Activated gamma-delta T cell treated with Interleukin-2 at 50 U/mL for 16 hours (primary cell): ENCODE results near the gene FIZ1.

Source experiments
- DNase-seq: peaks from one replicate; pipeline ENCODE4 v3.0.0-alpha.2; 2020

FIZ1 gene

GRCh38 chr19:55635334-55635717 lies 36.0 kb upstream of the FIZ1 start:
- no peak for DNase-seq

GRCh38 chr19:55633861-55634260 lies 34.5 kb upstream of the FIZ1 start:
- no peak for DNase-seq

GRCh38 chr19:55632463-55632834 lies 33.1 kb upstream of the FIZ1 start:
- peak; percentile 95 for DNase-seq

- DNase-seq = peak; percentile 50
Observed at GRCh38 chr19:55626350-55626749, 27.0 kb upstream of the FIZ1 start.

GRCh38 chr19:55625004-55625326 lies 25.6 kb upstream of the FIZ1 start:
- no peak for DNase-seq

GRCh38 chr19:55624109-55625003 lies 25.0 kb upstream of the FIZ1 start, which contains the start of gene ZNF784:
Gene ZNF784, minus strand, starts transcription at chr19:55624566. Its CDS starts 5 bp downstream, at chr19:55624561.
- DNase-seq = peak; percentile 93

GRCh38 chr19:55623561-55623960 lies 24.2 kb upstream of the FIZ1 start:
- no peak for DNase-seq

GRCh38 chr19:55623130-55623529 lies 23.8 kb upstream of the FIZ1 start:
- no peak for DNase-seq

GRCh38 chr19:55622242-55622969 lies 23.1 kb upstream of the FIZ1 start:
- no peak for DNase-seq

- DNase-seq = no peak
Observed at GRCh38 chr19:55621673-55622231, 22.4 kb upstream of the FIZ1 start.

- no peak for DNase-seq
Observed at GRCh38 chr19:55621205-55621672, 21.9 kb upstream of the FIZ1 start.

GRCh38 chr19:55620410-55621204 lies 21.3 kb upstream of the FIZ1 start:
- DNase-seq = no peak

- no peak for DNase-seq
Observed at GRCh38 chr19:55619286-55619685, 20.0 kb upstream of the FIZ1 start.

GRCh38 chr19:55618426-55618825 lies 19.1 kb upstream of the FIZ1 start:
- no peak for DNase-seq

GRCh38 chr19:55617426-55617825 lies 18.1 kb upstream of the FIZ1 start:
- no peak for DNase-seq

GRCh38 chr19:55616395-55616875 lies 17.1 kb upstream of the FIZ1 start:
- no peak for DNase-seq

GRCh38 chr19:55615543-55616394 lies 16.5 kb upstream of the FIZ1 start:
- DNase-seq = no peak

GRCh38 chr19:55614711-55615542 lies 15.6 kb upstream of the FIZ1 start:
- DNase-seq = no peak

GRCh38 chr19:55613930-55614710 lies 14.8 kb upstream of the FIZ1 start:
- DNase-seq = no peak

GRCh38 chr19:55613396-55613795 lies 14.1 kb upstream of the FIZ1 start:
- no peak for DNase-seq
